T-helper 1 cell (primary cell): Measurements from ENCODE around the gene E2F3.

Experiments used
- DNase-seq, 5 donors: peaks; one replicate each; pipeline ENCODE4 v3.0.0-alpha.2; 2012 to 2020

The E2F3 gene

DNA sequence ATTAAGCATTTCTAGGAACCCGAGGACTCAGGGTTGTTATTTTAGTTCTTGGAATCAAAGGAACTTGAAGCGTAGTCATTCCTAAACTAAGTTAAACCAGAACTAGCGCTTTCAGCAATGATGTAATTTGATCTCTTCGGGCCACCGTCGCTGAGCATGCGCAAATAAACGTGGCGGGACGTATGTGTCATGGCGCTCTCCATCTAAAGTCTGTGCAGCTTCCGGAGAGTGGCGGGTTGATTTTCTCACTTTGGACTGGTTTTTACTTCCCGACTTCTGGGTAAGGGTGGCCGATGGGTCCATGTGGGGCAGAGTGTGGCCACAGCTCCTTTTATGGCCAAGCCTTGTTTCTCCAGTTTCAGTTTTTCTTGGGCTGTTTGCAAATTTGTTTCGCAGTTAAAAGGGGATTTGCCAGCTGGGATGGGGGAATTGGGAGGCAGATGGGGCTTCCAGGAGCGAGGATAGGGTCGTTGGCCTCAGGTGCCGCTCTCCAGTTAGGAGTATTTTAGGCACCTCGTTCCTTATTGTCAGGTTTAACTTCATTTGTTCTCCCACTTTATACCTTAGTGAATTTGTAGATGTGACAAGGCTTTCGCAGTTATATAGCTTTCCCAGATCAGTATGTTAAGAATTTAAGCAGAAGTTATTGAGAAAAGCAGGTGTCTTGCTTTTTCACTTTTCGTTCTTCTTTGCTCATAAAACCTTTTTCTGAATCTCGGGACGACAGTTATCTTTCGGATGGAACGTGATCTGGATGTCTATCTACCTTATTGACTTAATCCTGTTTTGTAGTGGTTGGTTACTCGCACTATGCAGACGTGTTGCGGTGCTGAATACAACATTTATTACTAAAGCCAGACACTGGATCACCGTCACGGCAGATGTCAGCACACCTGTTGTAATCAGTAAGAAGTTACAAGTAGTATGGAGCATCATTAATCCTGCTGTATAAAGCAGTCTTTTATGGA lies 132.9 kb downstream of the E2F3 start, which contains the start of gene CDKAL1:
CDKAL1 (plus strand) TSS at position 163 of the 968 bp plus-strand sequence. CDS start 11,894 bp downstream, outside the sequence.
- peak; percentile 72 to 96 (median 80) for DNase-seq

DNA sequence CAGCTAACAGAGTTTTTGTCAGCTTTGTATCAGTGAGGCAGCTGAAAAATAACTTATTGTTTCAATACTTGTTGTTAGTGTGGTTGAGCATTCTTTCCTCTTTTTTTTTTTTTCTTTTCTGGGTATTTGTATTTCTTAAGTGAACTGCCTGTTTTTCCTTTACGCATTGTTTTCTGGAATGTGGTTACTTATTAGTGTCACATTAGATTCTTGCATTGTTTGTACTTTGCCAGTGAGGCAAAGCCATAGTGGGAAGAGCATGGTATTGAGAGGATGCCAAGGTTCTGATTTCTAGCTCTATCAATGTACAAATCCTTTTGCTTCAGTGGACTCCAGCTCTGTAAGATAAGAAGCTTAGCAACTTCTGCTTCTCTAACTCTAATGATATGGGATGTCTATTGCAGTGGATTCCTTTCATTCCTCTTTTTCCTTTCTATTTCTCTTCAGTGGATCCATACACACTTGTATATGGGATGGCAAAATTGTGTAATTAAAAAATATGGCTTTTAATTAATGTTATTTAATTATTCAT lies 136.5 kb downstream of the E2F3 start:
- no peak for DNase-seq

DNA sequence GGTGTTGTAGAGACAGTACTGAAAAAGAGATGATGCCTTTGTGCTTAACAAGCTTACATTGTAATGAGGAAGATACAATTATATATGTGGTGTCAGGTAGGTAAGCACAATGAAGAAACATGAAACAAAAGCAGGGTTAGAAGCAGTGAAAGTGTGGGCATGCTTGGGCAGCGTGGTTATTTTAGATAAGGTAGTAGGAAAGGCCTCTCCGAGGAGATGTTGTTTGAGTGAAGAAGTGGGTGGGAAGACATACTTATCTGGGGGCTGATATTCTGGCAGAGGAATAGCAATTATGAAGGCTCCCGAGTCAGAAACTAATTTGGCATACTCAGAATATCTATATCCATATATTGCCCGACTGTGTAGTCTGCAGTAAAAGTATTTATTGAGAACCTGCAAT lies 137.2 kb downstream of the E2F3 start:
- DNase-seq = no peak

- no peak for DNase-seq
Measured at GRCh38 chr6:20539387-20539786, 137.7 kb downstream of the E2F3 start.

DNA sequence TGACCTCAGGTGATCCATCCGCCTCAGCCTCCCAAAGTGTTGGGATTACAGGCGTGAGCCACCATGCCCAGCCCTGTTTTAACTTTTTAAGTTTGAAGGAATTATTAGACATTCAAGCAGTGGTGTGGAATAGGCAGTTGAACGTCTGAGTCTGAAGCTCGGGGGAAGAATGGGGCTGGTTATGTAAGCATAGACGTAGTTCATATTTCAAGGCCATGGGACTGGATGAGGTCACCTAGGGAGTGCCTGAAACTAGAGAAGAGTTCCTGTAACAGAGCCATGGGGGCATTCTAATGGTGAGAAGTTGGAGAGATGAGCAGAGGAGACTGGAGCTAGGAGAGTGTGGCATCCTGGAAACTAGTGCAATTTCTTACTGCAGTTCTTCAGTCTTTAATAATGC lies 139.0 kb downstream of the E2F3 start:
- DNase-seq = no peak

DNA sequence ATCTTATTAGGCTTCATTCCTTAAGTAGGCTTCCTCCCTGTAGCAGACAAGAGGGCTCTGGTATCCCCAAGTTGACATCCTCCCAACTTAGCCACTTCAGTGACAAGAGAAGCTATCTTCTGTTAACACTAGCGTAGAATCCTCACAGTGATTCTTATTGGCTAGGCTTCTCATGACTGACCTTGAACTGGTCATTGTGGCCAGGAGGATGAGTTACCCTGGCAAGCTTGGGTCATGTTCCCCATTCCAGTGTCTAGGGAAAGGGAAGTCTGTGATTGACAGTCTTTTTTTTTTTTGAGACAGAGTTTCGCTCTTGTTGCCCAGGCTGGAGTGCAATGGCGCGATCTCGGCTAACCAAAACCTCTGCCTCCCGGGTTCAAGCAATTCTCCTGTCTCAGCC lies 139.7 kb downstream of the E2F3 start:
- DNase-seq = no peak

GRCh38 chr6:20542927-20543602 lies 141.4 kb downstream of the E2F3 start:
- peak in 1 of 5 donors; percentile 77 for DNase-seq
